NCI-H446 treated with DMSO at 0.1 percent for 48 hours (cell line): ENCODE data around the gene MCU.
"Not testable (repeated sequence)": the region's sequence is repeated elsewhere in the genome, so short reads cannot be mapped to it uniquely, and the experiment has no call there.

Source experiments
- DNase-seq: peaks from one replicate; lab custom pipeline; 2025; lab: John Stamatoyannopoulos, UW

MCU gene

DNA sequence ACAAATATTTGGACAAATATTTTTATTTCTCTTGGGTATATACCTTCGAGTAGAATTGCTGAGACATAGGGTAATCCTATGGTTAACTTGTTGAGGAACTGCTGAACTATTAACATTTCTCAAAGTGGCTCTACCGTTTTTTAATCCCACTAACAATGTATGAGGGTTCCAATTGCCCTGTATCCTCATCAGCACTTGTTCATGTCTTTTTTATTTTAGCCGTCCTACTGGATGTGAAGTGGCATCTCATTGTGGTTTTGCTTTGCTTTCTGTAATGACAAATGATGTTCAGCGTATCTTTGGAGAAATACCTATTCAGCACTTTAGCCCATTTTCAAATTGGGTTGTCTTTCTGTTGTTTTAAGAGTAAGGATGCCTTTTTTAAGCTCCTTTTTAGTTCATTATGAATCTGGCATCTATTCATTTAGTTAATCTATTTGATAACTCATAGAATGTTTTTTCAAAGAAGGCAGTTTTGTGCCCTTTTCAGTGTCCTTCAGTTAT lies 40.0 kb downstream of the MCU start:
- DNase-seq: no peak

DNA sequence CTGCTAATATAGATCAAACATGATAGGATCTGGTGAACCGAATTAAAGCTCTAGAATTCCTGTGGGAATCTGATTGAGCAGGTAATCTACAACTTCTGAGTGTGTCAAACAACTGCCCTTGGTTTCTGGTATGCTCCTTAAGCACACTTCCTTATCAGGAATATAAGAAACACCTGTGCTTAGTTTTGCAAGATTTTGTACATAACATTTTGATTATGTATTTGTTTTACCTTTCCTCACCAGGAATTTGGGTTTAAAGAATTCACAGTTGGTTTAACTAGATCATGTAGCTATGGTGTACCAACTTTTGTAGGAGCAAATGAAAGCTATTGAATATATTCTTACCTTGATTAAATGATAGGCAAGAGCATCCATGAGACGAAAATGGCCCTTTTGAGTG lies 40.6 kb downstream of the MCU start:
- DNase-seq: no peak

DNA sequence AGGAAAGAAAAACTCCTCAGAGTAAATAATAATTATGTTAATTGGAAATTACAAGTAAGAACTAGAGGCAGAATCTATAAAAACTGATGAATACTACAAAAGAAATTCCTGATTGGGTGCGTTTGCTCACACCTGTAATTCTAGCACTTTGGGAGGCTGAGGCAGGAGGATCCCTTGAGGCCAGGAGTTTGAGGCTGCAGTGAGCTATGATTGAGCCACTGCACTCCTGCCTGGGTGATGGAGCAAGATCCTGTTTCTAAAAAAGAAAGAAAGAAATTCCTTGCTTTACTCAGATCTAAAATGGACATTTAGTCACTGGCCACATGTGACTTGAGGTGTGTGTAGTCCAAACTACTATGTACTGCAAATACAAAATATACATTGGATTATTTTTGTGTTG lies 42.0 kb downstream of the MCU start:
- DNase-seq: no peak

DNA sequence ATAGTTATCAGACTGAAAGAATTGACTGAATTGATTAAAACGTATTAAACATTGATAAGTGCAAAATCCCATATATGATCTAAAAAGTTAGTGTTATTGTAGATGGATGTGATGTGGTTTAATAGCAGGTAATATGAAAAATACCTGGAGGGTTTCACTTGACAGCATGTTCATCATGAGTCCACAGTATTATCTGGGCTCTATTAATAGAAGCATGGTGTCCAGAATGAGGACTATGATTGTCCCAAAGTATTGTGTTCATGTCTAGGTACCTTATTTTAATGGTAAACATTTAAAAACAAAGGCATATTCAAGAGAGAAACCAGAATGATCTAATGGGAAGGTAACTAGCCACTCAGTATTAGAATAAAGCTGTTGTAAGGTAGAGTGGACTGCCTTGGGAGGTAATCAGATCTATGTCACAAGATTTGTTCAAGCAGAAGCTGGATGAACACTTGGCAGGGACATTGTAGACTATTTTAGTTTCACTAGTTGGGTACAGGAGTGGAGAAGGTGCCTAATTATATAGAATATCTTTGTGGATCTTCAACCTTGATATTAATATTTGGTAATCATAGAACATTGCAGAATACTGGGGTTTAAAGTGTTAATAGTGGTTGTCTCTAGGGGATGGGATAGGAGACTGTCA lies 43.5 kb downstream of the MCU start:
- DNase-seq: no peak

DNA sequence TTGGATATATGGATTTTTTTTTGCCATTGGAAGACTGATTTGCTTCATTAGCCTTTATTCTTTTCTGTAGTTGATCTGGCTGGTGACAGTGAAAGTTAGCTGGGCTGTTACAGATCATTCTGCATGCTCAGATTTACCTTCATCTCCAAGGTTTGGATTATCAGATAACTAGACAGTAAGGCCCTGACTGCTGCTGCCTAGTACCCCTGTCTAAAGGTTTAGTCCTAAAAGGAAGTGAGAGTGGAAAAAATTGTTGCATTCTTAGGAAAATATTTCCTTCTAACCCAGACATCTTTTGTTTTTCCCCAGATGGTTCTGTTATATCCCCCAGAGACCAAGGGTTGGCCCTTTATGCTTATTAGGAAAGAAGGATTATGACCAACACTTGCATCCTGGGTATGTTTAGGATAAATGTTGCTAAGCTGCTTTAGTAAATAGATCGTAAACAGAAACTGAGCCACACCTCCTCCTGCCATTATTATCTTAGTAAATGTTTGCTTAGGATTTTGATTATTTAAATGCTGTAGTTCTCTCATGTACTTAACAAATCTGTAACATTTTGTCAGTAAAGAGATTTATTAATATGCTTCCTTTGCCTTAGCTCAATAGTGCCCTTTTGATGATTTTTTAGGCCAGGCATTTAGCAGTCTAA lies 44.4 kb downstream of the MCU start:
- DNase-seq: no peak

DNA sequence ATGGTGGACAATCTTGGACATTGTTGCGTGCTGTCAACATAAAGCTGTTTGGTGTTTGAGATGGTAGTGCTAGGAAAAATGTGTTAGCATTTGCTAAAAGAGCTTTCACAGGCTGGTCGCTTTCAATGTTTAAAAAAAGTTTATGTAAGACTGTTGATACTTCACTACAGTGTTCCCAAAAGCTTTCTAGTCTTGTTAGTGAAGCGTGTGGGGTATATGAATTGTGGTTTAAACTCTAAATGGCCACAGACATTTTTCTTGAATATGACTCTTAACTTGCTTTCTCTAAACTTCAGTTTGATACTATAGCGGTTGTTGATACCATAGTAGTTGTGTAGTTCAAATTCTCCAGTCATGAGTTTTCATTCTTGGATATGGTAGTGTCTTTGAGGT lies 44.9 kb downstream of the MCU start:
- DNase-seq: no peak

DNA sequence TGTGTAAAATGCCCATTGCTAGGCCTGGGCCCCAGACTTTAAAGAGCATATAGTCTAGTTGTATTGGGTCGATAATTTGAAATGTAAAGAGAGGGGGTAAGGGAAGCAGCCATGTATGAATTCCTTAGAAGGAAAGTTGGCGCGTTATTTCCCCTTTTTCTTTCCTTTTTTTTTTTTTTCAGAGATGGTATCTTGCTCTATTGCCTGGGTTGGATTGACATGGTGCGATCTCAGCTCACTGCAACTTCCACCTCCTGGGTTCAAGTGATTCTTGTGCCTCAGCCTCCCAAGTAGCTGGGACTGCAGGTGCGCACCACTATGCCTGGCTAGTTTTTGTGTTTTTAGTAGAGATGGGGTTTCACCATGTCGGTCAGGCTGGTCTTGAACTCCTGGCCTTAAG lies 45.4 kb downstream of the MCU start:
- DNase-seq: not testable (repeated sequence)

DNA sequence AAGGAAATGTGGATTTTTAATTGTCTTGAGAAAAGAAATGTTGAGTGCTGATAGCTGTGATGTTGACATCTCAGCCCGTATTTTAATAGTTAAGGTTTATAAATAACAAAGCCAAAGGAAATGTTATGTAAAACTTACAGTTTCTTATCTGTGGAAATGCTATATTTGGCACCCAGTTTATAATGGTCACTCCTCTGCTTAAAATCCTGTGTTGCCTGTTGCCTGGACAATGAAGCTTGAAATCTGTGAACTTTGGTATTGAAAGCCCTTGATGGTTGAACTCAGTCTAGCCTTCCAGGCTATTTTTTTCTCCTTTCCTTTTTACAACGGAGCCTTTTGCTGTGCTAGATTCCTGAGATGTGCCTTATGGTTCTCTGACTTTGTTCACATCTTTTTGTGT lies 46.5 kb downstream of the MCU start:
- no peak for DNase-seq

DNA sequence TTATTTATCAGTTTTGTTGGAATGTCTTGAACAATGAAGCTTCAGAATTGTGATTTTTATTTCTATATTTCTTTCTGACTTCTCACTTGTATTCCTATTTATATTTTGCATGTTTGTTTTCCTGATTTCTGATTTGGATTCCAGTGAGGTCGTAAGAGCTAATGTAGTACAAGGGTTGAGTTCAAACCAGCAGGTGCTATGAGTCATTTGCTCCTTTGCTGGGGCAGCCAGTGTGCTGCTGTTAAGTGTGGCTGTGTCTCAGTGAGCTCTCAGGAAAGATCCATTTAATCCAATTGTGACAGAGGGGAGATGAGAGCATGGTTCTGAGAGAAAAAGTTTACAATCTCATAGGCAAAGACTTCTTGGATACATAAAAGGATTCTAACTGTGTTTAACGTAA lies 48.6 kb downstream of the MCU start:
- no peak for DNase-seq

DNA sequence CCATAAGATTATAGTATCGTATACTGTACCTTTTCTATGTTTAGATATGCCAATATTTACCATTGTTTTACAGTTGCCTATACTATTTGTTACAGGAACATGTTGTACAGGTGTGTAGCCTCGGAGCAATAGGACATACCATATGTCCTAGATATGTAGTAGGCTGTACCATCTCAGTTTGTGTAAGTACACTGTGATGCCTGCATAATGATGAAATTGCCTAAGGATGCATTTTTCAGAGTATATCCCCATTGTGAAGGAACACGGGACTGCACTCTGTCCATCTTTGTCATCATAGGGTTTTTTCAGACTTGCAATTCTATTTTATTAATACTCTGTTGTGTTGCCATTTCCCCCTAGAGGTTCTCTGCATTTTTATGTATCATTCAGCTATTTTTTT lies 50.1 kb downstream of the MCU start:
- DNase-seq: no peak

DNA sequence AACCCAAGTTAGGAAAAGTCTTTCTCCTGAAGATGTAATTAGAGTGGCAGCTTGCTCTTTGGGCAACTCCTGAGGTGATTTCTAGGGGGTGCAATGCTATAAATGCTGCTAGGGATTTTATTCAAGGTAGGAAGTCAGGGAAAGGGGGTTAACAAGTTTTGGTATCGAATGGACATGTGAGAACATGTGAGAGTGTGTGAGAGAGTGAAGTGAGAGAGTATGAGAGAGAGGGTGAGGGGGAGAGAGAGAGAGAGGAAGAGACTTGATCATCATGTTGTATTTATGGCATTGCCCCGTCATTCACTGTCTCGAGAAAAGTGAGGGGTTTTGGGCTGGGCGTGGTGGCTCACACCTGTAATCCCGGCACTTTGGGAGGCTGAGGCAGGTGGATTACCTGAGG lies 50.9 kb downstream of the MCU start:
- DNase-seq: no peak

DNA sequence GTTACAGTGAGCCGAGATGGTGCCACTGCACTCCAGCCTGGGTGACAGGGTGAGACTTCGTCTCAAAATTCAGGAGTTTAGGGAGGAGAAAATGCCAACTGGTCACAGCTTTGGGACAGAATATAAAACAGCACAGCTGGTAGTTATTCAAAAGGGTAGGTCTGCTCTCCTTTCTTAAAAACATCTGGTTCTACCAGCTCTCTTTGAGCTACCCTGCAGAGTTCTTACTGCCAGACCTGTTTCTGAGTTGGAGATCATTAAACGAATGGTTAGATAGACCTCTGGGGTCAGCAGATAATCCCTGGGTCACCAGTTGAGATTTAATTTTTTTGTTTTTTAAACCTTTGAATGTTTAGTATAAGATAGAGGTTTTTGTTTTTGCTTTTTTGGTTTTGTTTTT lies 52.6 kb downstream of the MCU start:
- DNase-seq: no peak

DNA sequence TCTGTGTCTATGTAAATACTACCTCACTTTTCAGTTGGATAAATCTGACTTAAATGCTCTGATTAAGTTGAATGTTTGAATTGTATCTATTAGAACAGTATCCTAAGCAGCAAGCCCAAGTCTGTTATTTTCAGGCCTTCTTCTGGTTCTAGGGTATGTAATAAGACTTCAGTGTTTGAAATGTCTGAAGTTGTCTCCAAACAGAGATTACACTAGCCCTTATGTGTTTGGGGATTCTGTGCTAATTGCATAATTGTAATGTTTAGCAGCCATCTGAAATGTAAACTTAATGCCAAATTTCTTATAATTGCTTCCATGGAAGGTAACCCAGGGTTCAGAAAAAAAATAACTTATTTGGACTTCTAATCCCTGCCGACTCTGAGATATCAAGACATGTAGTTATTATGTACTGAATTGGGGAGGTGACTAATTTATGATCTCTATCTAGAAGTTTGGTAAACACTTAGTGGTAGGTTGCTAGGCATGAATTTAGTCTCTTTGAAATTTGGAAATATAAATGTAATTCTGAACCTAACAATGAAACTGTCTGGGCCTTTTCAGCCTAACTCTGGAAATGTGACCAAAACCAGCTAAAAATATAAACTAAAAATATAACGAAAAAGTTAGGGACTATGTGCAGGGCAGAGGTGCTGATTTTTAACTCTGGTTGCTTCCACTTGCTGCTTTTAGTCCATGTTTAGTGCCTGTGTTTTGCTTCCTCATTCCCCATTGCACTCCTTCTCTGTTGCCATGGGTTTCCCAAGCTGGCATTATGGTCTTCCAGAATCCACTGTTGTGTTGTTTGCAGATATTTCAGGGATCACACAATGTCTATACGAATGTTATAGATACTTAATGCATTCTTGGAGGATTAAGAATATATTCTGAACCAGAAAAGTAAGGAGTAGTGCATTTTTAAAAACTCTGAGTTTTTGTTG lies 54.8 kb downstream of the MCU start:
- DNase-seq: no peak

DNA sequence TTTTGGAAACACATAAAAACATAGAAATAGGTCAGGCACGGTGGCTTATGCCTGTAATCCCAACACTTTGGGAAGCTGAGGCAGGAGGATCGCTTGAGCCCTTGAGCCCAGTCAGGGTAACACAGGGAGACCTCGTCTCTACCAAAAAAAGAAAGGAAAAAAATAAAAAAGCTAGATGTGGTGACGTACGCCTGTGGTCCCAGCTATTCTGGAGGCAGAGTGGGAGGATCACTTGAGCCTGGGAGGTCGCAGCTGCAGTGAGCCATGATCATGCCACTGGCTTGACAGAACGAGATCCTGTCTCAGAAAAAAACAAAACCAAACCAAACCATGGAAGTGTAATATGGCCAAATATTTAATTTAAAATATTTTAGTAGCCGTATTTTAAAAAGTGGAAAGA lies 55.6 kb downstream of the MCU start:
- DNase-seq: no peak

DNA sequence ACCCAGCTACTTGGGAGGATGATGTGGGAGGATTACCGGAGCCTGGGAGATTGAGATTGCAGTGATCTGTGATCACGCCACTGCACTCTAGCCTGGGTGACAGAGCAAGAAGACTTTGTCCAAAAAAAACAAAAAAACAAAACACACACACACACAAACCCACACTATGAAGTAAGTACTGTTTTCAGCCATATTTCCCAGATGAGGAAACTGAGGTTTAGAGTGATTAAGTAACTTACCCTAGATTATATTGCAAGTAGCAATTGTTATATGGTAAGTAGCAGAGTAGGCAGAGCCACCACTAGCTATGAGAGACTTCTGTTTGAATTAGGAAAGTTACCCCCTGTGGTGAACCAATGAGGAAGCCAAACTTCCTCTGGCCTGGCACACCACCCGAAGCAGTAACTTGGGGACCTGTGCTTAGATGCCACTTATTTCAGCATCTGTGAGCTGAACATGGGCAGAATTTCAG lies 61.9 kb downstream of the MCU start:
- no peak for DNase-seq

DNA sequence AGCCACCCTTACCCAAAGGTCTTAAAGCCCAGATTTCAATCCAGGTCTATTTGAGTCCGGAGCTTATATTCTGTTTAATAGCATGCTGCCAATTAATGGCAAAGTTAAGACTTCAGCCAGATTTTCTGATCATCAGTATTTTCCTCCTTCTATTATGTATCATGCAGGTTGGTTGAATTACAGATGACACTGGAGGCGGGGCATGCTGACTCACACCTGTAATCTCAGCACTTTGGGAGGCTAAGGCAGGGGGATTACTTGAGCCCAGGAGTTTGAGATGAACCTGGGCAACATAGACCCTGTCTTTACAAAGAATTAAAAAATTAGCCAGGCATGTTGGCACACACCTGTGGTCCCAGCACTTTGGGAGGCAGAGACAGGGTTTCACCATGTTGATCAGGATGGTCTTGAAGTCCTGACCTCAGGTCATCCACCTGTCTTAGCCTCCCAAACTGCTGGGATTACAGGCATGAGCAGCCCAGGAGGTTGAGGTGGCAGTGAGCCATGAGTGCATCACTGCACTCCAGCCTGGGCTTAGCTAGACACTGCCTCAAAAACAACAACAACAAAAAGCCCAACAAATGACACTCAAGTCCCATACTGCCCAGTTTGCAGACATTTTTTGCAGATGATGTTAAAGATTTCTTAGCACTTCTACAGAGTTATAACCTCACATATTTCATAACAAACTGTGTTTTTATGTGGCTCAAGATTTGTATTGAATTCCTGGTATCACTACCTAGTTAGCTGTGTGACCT lies 62.5 kb downstream of the MCU start:
- DNase-seq: no peak

DNA sequence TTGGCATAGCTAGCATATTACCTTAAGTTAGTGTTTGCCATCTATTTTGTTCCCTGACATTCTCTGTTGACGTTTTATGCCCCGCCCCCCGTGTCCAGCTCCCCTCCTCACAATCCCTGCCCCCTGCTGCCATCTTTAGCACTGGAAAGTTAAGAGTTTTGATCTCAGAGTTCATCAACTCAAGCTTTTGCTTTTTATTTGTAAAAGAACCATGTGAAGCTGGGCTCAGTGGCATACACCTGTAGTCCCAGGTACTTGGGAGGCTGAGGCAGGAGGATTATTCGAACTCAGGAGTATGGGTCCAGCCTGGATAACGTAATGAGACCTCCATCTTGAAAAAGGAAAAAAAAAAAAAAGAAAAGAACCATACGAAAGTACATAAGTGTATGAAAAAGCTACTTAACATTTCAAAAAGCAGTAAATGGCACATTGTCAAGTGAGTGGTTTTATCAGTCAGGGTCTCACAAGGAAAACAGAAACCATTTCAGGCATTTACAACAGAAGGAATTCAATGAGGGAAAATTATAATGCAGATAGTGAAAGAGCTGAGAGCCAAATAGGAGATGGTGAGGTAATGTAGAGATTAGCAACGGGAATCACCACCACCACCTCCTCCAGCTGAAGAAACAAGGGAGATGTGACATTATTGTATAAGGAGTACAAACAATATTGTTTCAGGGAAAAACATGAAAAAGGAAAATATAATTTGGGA lies 64.9 kb downstream of the MCU start:
- no peak for DNase-seq

DNA sequence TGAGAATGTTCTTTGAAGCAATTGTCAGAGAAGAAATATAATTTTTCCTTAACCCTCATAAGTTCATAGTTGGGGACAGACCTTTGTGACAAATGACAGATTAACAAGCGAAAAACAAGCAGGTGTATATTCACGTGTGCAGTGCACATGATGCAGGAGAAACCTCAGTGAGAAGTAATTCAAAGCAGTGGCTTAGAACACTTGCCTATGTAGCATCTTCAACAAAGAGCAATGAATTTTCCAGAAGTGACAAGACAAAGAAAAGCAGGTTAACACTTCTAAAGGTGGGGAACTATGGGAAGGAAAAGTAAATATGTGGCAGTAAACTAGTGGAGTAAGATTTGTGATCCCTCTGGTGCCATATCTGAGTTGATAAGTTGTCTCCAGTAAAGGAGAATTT lies 65.8 kb downstream of the MCU start:
- DNase-seq: no peak

DNA sequence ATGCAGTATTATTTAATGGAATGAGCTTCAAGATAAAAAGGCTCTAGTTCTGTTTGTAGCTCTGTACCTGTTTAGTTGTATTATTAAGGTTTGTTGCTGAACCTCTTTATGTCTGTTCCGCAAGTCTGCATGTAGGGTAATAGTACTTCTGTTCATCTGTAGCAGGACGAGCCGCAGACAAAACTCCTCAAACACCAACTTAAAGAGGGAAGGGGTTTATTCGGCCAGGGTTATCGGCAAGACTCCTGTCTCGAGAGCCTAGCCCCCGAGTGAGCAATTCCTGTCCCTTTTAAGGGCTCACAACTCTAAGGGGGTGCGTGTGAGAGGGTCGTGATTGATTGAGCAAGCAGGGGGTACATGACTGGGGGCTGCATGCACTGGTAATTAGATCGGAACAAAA lies 67.0 kb downstream of the MCU start:
- DNase-seq: not testable (repeated sequence)

DNA sequence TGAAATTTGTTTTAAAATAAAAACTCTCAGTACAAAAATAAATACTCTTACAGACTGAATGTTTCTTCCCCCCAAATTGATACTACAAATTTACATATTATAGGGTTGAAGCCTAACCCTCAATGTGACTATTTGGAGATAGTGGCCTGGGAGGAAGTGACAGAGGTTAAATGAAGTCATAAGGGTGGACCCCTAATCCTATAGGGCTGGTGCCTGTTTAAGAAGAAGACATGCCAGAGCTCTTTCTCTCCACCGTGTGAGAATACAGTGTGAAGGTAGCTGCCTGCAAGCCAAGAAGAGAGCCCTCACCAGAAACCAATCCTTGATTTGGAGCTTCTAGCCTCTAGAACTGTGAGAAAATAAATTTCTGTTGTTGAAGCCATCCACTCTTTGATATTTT lies 67.6 kb downstream of the MCU start:
- no peak for DNase-seq

DNA sequence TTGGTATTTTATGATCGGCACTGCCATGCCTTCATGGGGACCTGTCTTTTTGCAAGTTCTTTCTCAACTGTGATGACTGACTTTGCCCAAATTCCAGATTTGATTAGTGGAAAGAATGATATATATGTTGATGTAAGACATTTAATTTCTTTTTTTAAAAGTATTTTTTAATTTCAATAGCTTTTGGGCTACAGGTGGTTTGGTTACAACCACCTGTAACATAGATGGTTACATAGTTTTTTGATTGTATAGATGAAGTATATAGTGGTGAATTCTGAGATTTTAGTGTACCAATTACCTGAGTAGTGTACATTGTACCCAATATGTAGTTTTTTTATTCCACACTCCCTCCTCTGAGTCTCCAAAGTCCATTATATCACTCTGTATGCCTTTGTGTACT lies 69.6 kb downstream of the MCU start:
- no peak for DNase-seq
